WTC11 (cell line): ENCODE results near the gene ARHGAP42. TPM values are rescaled to one million over a fixed set of nuclear protein-coding genes. Genes with fewer than 3 reads are reported as not detected.

Experiments used
- ATAC-seq: fragments of 200-7000 bp; cut with Tn5 transposase; 2 replicates; pipeline ENCODE4 v1.10.0; 2021; ENCODE audit warnings: mild to moderate bottlenecking, moderate library complexity
- CTCF ChIA-PET: fragments of 300-600 bp; sonication (Branson Sonifier 250); formaldehyde crosslinking; loops from one replicate; lab custom pipeline; 2021; ENCODE audit warnings: antibody characterized with exemption; lab: Charles Lee
- POLR2A ChIA-PET: fragments of 350-600 bp; sonication (Branson Sonifier 250); formaldehyde crosslinking; loops from one replicate; lab custom pipeline; 2021; ENCODE audit warnings: antibody characterized with exemption; lab: Charles Lee
- DNase-seq: peaks from one replicate; pipeline ENCODE4 v3.0.0; 2021; ENCODE audit warnings: low spot score
- H3K27ac Mint-ChIP-seq: 2 replicates; pipeline ENCODE4 v1.8.0; 2021; ENCODE audit warnings: mixed read lengths
- H3K27me3 Mint-ChIP-seq: 2 replicates; pipeline ENCODE4 v1.8.0; 2021; ENCODE audit warnings: low read depth, mild to moderate bottlenecking, moderate library complexity, mixed read lengths
- H3K36me3 Mint-ChIP-seq: 2 replicates; pipeline ENCODE4 v1.8.0; 2021; ENCODE audit warnings: mixed read lengths
- H3K4me1 Mint-ChIP-seq: 2 replicates; pipeline ENCODE4 v1.8.0; 2022; ENCODE audit warnings: mixed read lengths
- H3K4me3 Mint-ChIP-seq: 2 replicates; pipeline ENCODE4 v1.8.0; 2021; ENCODE audit warnings: mild to moderate bottlenecking, moderate library complexity, mixed read lengths
- H3K9me3 Mint-ChIP-seq: 2 replicates; pipeline ENCODE4 v1.8.0; 2021; ENCODE audit warnings: mixed read lengths
- CREB1 ChIP-seq: sonication (generic); formaldehyde crosslinking; IDR thresholded peaks from 2 replicates; pipeline ENCODE4 v1.8.0; 2023; ENCODE audit warnings: mild to moderate bottlenecking, missing genetic modification reagents
- ELF4 ChIP-seq: sonication (generic); formaldehyde crosslinking; IDR thresholded peaks from 2 replicates; pipeline ENCODE4 v1.8.1; 2022; ENCODE audit warnings: low read depth, mild to moderate bottlenecking, moderate library complexity, missing genetic modification reagents
- EMX1 ChIP-seq: fragments of 250-450 bp; sonication (Bioruptor Pico); IDR thresholded peaks from 2 replicates; pipeline ENCODE4 v1.8.0; 2021; ENCODE audit warnings: mild to moderate bottlenecking
- ESRRA ChIP-seq: sonication (generic); formaldehyde crosslinking; IDR thresholded peaks from 2 replicates; pipeline ENCODE4 v1.8.1; 2022; ENCODE audit warnings: mild to moderate bottlenecking, missing genetic modification reagents, borderline replicate concordance
- NFATC4 ChIP-seq: fragments of 250-450 bp; sonication (Bioruptor Pico); IDR thresholded peaks from 2 replicates; pipeline ENCODE4 v1.9.0; 2021; ENCODE audit warnings: mild to moderate bottlenecking
- NR2C2 ChIP-seq: sonication (generic); formaldehyde crosslinking; IDR thresholded peaks from 2 replicates; pipeline ENCODE4 v1.8.0; 2022; ENCODE audit warnings: mild to moderate bottlenecking, missing genetic modification reagents
- RELA ChIP-seq: sonication (generic); formaldehyde crosslinking; IDR thresholded peaks from 2 replicates; pipeline ENCODE4 v1.8.1; 2022; ENCODE audit warnings: missing genetic modification reagents, mild to moderate bottlenecking, borderline replicate concordance
- TEAD1 ChIP-seq: sonication (generic); formaldehyde crosslinking; IDR thresholded peaks from 2 replicates; pipeline ENCODE4 v1.8.0; 2022; ENCODE audit warnings: mild to moderate bottlenecking, missing genetic modification reagents
- ZNF121 ChIP-seq: sonication (generic); formaldehyde crosslinking; IDR thresholded peaks from 2 replicates; pipeline ENCODE4 v1.8.0; 2023; ENCODE audit warnings: missing genetic modification reagents
- ZNF423 ChIP-seq: fragments of 250-450 bp; sonication (Bioruptor Pico); IDR thresholded peaks from 2 replicates; pipeline ENCODE4 v2.1.2; 2022; ENCODE audit warnings: mild to moderate bottlenecking, moderate library complexity
- total RNA-seq: library from RNA; stranded (reverse); gene quantifications from 3 replicates; pipeline ENCODE4 v1.2.3, GENCODE V29; 2021
- TF ChIP-seq, protein P1 (sequence below): fragments of 250-450 bp; sonication (Bioruptor Pico); IDR thresholded peaks from 2 replicates; pipeline ENCODE4 v2.1.2; 2022; ENCODE audit warnings: mild to moderate bottlenecking, moderate library complexity
- TF ChIP-seq, protein P2 (sequence below): fragments of 250-450 bp; sonication (Bioruptor Pico); IDR thresholded peaks from 2 replicates; pipeline ENCODE4 v1.9.0; 2021; ENCODE audit warnings: mild to moderate bottlenecking
- TF ChIP-seq, protein P3 (sequence below): sonication (generic); formaldehyde crosslinking; IDR thresholded peaks from 2 replicates; pipeline ENCODE4 v1.8.0; 2022; ENCODE audit warnings: missing genetic modification reagents
- TF ChIP-seq, protein P4 (sequence below): sonication (generic); formaldehyde crosslinking; IDR thresholded peaks from 2 replicates; pipeline ENCODE4 v1.8.0; 2022; ENCODE audit warnings: mild to moderate bottlenecking, missing genetic modification reagents
- TF ChIP-seq, protein P5 (sequence below): sonication (generic); formaldehyde crosslinking; IDR thresholded peaks from 2 replicates; pipeline ENCODE4 v1.8.0; 2022; ENCODE audit warnings: mild to moderate bottlenecking, missing genetic modification reagents
- TF ChIP-seq, protein P6 (sequence below): sonication (generic); formaldehyde crosslinking; conservative IDR thresholded peaks from 2 replicates; pipeline ENCODE4 v1.8.1; 2022; ENCODE audit warnings: mild to moderate bottlenecking, missing genetic modification reagents
- TF ChIP-seq, protein P7 (sequence below): sonication (generic); formaldehyde crosslinking; IDR thresholded peaks from 2 replicates; pipeline ENCODE4 v1.8.1; 2022; ENCODE audit warnings: low read depth, mild to moderate bottlenecking, moderate library complexity, missing genetic modification reagents, borderline replicate concordance

ARHGAP42 gene
- total RNA-seq, 1 experiment from 2014 or later = 32.5 TPM

DNA sequence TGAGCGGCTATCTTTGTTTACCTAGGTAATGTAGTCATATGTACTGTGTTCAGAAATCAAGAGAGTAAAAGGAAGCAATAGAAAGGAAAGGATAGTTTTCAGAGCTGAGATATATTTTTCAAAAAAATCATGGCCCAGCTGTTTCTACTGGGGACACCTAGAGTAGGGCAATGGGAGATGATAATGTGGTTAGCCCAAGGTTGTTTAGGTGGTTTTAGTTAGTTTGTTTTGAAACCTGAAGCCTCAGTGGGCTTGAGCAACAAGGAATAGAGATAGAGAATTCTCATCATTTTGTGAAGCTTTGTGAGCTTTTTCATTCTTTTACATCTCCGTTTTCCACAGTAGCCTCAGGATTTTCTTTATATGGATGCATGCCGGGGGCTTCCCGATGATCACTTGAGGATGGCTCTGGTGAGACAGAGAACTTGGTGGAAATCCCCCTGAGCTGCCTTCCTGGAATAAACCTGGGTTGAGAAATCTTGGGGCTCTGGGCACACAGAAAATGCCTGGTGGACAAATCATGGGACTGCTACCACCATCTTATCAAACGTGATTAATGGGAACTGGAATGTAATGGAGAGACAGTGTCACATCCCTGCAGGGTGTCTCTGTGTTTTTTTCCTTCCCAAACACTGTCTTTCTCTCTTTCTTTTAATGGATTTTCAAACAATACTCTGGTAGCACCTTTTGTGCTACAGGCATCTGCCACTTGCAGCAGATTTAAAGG, 49.0 kb downstream of the ARHGAP42 start:
- H3K27me3 Mint-ChIP-seq = no peaks in the 10 kb centered on the region
- H3K27ac Mint-ChIP-seq = peak overlapping the region; percentile 74; the same call in 1 of the 2 replicates
- DNase-seq (no peak), ATAC-seq (no peak; the same call in 1 of the 2 replicates)
- ChIA-PET POLR2A (no interaction called here), CTCF (interaction anchor here (0.6 to 1.1 kb wide), 4 partner anchors 17 to 1726 kb away, joined by 3 to 5 read pairs (median 4); no protein-coding TSS in a partner anchor)
- H3K36me3 Mint-ChIP-seq = peaks cover 4% of the 10 kb centered on the region
- TF ChIP-seq NR2C2 (CRISPR knock-in tag) (no peak), RELA (CRISPR knock-in tag) (no peak), TEAD1 (CRISPR knock-in tag) (no peak), ZNF121 (CRISPR knock-in tag) (no peak), NFATC4 (no peak), ELF4 (CRISPR knock-in tag) (no peak), ZNF423 (CRISPR knock-in tag) (no peak), CREB1 (CRISPR knock-in tag) (no peak), ESRRA (CRISPR knock-in tag) (no peak), EMX1 (CRISPR knock-in tag) (no peak)
- TF ChIP-seq, protein P1, sequence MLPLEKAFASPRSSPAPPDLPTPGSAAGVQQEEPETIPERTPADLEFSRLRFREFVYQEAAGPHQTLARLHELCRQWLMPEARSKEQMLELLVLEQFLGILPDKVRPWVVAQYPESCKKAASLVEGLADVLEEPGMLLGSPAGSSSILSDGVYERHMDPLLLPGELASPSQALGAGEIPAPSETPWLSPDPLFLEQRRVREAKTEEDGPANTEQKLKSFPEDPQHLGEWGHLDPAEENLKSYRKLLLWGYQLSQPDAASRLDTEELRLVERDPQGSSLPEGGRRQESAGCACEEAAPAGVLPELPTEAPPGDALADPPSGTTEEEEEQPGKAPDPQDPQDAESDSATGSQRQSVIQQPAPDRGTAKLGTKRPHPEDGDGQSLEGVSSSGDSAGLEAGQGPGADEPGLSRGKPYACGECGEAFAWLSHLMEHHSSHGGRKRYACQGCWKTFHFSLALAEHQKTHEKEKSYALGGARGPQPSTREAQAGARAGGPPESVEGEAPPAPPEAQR (CRISPR knock-in tag) = no peak
- TF ChIP-seq, protein P2, sequence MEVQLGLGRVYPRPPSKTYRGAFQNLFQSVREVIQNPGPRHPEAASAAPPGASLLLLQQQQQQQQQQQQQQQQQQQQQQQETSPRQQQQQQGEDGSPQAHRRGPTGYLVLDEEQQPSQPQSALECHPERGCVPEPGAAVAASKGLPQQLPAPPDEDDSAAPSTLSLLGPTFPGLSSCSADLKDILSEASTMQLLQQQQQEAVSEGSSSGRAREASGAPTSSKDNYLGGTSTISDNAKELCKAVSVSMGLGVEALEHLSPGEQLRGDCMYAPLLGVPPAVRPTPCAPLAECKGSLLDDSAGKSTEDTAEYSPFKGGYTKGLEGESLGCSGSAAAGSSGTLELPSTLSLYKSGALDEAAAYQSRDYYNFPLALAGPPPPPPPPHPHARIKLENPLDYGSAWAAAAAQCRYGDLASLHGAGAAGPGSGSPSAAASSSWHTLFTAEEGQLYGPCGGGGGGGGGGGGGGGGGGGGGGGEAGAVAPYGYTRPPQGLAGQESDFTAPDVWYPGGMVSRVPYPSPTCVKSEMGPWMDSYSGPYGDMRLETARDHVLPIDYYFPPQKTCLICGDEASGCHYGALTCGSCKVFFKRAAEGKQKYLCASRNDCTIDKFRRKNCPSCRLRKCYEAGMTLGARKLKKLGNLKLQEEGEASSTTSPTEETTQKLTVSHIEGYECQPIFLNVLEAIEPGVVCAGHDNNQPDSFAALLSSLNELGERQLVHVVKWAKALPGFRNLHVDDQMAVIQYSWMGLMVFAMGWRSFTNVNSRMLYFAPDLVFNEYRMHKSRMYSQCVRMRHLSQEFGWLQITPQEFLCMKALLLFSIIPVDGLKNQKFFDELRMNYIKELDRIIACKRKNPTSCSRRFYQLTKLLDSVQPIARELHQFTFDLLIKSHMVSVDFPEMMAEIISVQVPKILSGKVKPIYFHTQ (CRISPR knock-in tag) = no peak
- TF ChIP-seq, protein P3, sequence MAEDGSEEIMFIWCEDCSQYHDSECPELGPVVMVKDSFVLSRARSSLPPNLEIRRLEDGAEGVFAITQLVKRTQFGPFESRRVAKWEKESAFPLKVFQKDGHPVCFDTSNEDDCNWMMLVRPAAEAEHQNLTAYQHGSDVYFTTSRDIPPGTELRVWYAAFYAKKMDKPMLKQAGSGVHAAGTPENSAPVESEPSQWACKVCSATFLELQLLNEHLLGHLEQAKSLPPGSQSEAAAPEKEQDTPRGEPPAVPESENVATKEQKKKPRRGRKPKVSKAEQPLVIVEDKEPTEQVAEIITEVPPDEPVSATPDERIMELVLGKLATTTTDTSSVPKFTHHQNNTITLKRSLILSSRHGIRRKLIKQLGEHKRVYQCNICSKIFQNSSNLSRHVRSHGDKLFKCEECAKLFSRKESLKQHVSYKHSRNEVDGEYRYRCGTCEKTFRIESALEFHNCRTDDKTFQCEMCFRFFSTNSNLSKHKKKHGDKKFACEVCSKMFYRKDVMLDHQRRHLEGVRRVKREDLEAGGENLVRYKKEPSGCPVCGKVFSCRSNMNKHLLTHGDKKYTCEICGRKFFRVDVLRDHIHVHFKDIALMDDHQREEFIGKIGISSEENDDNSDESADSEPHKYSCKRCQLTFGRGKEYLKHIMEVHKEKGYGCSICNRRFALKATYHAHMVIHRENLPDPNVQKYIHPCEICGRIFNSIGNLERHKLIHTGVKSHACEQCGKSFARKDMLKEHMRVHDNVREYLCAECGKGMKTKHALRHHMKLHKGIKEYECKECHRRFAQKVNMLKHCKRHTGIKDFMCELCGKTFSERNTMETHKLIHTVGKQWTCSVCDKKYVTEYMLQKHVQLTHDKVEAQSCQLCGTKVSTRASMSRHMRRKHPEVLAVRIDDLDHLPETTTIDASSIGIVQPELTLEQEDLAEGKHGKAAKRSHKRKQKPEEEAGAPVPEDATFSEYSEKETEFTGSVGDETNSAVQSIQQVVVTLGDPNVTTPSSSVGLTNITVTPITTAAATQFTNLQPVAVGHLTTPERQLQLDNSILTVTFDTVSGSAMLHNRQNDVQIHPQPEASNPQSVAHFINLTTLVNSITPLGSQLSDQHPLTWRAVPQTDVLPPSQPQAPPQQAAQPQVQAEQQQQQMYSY (CRISPR knock-in tag) = no peak
- TF ChIP-seq, protein P4, sequence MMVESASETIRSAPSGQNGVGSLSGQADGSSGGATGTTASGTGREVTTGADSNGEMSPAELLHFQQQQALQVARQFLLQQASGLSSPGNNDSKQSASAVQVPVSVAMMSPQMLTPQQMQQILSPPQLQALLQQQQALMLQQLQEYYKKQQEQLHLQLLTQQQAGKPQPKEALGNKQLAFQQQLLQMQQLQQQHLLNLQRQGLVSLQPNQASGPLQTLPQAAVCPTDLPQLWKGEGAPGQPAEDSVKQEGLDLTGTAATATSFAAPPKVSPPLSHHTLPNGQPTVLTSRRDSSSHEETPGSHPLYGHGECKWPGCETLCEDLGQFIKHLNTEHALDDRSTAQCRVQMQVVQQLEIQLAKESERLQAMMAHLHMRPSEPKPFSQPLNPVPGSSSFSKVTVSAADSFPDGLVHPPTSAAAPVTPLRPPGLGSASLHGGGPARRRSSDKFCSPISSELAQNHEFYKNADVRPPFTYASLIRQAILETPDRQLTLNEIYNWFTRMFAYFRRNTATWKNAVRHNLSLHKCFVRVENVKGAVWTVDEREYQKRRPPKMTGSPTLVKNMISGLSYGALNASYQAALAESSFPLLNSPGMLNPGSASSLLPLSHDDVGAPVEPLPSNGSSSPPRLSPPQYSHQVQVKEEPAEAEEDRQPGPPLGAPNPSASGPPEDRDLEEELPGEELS = no peak
- TF ChIP-seq, protein P5, sequence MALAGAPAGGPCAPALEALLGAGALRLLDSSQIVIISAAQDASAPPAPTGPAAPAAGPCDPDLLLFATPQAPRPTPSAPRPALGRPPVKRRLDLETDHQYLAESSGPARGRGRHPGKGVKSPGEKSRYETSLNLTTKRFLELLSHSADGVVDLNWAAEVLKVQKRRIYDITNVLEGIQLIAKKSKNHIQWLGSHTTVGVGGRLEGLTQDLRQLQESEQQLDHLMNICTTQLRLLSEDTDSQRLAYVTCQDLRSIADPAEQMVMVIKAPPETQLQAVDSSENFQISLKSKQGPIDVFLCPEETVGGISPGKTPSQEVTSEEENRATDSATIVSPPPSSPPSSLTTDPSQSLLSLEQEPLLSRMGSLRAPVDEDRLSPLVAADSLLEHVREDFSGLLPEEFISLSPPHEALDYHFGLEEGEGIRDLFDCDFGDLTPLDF (CRISPR knock-in tag) = no peak
- TF ChIP-seq, protein P6, sequence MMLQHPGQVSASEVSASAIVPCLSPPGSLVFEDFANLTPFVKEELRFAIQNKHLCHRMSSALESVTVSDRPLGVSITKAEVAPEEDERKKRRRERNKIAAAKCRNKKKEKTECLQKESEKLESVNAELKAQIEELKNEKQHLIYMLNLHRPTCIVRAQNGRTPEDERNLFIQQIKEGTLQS = no peak
- TF ChIP-seq, protein P7, sequence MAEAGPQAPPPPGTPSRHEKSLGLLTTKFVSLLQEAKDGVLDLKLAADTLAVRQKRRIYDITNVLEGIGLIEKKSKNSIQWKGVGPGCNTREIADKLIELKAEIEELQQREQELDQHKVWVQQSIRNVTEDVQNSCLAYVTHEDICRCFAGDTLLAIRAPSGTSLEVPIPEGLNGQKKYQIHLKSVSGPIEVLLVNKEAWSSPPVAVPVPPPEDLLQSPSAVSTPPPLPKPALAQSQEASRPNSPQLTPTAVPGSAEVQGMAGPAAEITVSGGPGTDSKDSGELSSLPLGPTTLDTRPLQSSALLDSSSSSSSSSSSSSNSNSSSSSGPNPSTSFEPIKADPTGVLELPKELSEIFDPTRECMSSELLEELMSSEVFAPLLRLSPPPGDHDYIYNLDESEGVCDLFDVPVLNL (CRISPR knock-in tag) = no peak
- H3K9me3 Mint-ChIP-seq = peaks cover 8% of the 10 kb centered on the region
- H3K4me1 Mint-ChIP-seq = peaks cover 69% of the 10 kb centered on the region
- no peak overlapping the region for H3K4me3 Mint-ChIP-seq
